LNCaP clone FGC (cell line): ENCODE data around the gene ATP2C2.
"Not testable (repeated sequence)": the region's sequence is repeated elsewhere in the genome, so short reads cannot be mapped to it uniquely, and the experiment has no call there.

Experiments used
- DNase-seq: peaks from one replicate; pipeline ENCODE4 v3.0.0-alpha.2; 2011; ENCODE audit warnings: low read depth
- H3K4me3 ChIP-seq: 2 replicates; pipeline ENCODE4 v1.5.1; 2011; ENCODE audit warnings: mild to moderate bottlenecking, low read depth, low read length, control low read depth
- CTCF ChIP-seq: IDR thresholded peaks from 2 replicates; pipeline ENCODE4 v1.5.1; 2012; ENCODE audit warnings: mild to moderate bottlenecking; ENCODE audit not compliant: control insufficient read depth, insufficient read depth; ENCODE audit errors: extremely low read depth

Gene ATP2C2

GRCh38 chr16:84446084-84446483 lies 77.7 kb downstream of the ATP2C2 start:
- no peak for TF ChIP-seq CTCF
- no peak overlapping the region for H3K4me3 ChIP-seq
- DNase-seq = no peak

GRCh38 chr16:84446596-84447392 lies 78.5 kb downstream of the ATP2C2 start:
- no peak for TF ChIP-seq CTCF
- no peak overlapping the region for H3K4me3 ChIP-seq
- DNase-seq = no peak

GRCh38 chr16:84448444-84448843 lies 80.1 kb downstream of the ATP2C2 start:
- DNase-seq = no peak
- TF ChIP-seq CTCF = no peak
- no peak overlapping the region for H3K4me3 ChIP-seq

GRCh38 chr16:84449156-84450140 lies 81.1 kb downstream of the ATP2C2 start:
- DNase-seq = peak; percentile 83
- no peak for TF ChIP-seq CTCF
- H3K4me3 ChIP-seq = no peak overlapping the region

- no peak for TF ChIP-seq CTCF
- H3K4me3 ChIP-seq = no peak overlapping the region
- DNase-seq = no peak
Measured at GRCh38 chr16:84450176-84450865, 82.0 kb downstream of the ATP2C2 start.

- not testable (repeated sequence) for DNase-seq, H3K4me3 ChIP-seq
Measured at GRCh38 chr16:84451010-84451676, 82.8 kb downstream of the ATP2C2 start.

GRCh38 chr16:84451781-84452180 lies 83.4 kb downstream of the ATP2C2 start:
- no peak for TF ChIP-seq CTCF
- DNase-seq = no peak
- H3K4me3 ChIP-seq = no peak overlapping the region
